IMR-90 (cell line): ENCODE data around the gene SGK1. TPM values are rescaled to one million over a fixed set of nuclear protein-coding genes. Genes with fewer than 3 reads are reported as not detected.

Source experiments
- ATAC-seq: fragments of 200-7000 bp; cut with Tn5 transposase; 2 replicates; pipeline ENCODE4 v1.9.1; 2020; ENCODE audit warnings: low read depth, mild to moderate bottlenecking, moderate library complexity
- BruUV-seq: library from RNA; stranded (reverse); fragments of 400-500 nt; replicated peaks from 2 replicates; lab custom pipeline; 2021; lab: Mats Ljungman, UMichigan
- CTCF ChIA-PET: fragments of 300-600 bp; formaldehyde crosslinking; extraction: SDS; loops from one replicate; lab custom pipeline; 2021; ENCODE audit warnings: antibody characterized with exemption; lab: Yijun Ruan, JAX
- POLR2A ChIA-PET: fragments of 300-600 bp; sonication (Branson Sonifier 250); formaldehyde crosslinking; loops from one replicate; lab custom pipeline; 2022; ENCODE audit warnings: antibody characterized with exemption; ENCODE audit not compliant: unreplicated experiment; lab: Charles Lee
- DNase-seq: peaks from one replicate; pipeline ENCODE4 v3.0.0; 2013
- H2AFZ ChIP-seq: replicated peaks from 2 replicates; pipeline ENCODE3; 2013; ENCODE audit warnings: low read length, mild to moderate bottlenecking; ENCODE audit not compliant: poor library complexity
- H2AK5ac ChIP-seq: 2 replicates; pipeline ENCODE4 v1.6.1; 2013; ENCODE audit warnings: low read depth, low read length, inconsistent platforms
- H2AK9ac ChIP-seq: replicated peaks from 2 replicates; pipeline ENCODE3; 2013; ENCODE audit warnings: mild to moderate bottlenecking, low read depth, low read length, moderate library complexity; ENCODE audit not compliant: poor library complexity
- H2BK120ac ChIP-seq: 2 replicates; pipeline ENCODE4 v1.6.1; 2013; ENCODE audit warnings: low read depth, low read length, inconsistent platforms
- H2BK15ac ChIP-seq: 3 replicates; pipeline ENCODE4 v1.6.1; 2013; ENCODE audit warnings: low read depth, low read length, inconsistent platforms
- H2BK20ac ChIP-seq: 2 replicates; pipeline ENCODE4 v1.6.1; 2013; ENCODE audit warnings: low read depth, mild to moderate bottlenecking, inconsistent platforms, low read length, moderate library complexity
- H2BK5ac ChIP-seq: 2 replicates; pipeline ENCODE4 v1.6.1; 2013; ENCODE audit warnings: mild to moderate bottlenecking, low read depth, low read length, inconsistent platforms; ENCODE audit not compliant: poor library complexity, severe bottlenecking
- H3K14ac ChIP-seq: replicated peaks from 2 replicates; pipeline ENCODE4 v1.6.1; 2013; ENCODE audit warnings: low read depth, low read length, inconsistent platforms
- H3K18ac ChIP-seq: 2 replicates; pipeline ENCODE4 v1.6.1; 2013; ENCODE audit warnings: low read depth, low read length, control low read depth
- H3K23ac ChIP-seq: 2 replicates; pipeline ENCODE4 v1.6.1; 2013; ENCODE audit warnings: low read depth, low read length, inconsistent platforms
- H3K27ac ChIP-seq: 2 replicates; pipeline ENCODE4 v1.5.1; 2013; ENCODE audit warnings: mild to moderate bottlenecking, control low read depth, low read length; ENCODE audit not compliant: insufficient read depth
- H3K27me3 ChIP-seq: 2 replicates; pipeline ENCODE4 v1.6.1; 2013; ENCODE audit warnings: low read length; ENCODE audit not compliant: control insufficient read depth, insufficient read depth
- H3K36me3 ChIP-seq: 2 replicates; pipeline ENCODE4 v1.6.1; 2013; ENCODE audit warnings: low read length, mixed read lengths; ENCODE audit not compliant: control insufficient read depth, insufficient read depth
- H3K4ac ChIP-seq: 2 replicates; pipeline ENCODE4 v1.6.1; 2013; ENCODE audit warnings: low read depth, low read length, inconsistent platforms
- H3K4me1 ChIP-seq: 2 replicates; pipeline ENCODE4 v1.6.1; 2013; ENCODE audit warnings: low read length, mixed read lengths; ENCODE audit not compliant: control insufficient read depth, insufficient read depth
- H3K4me2 ChIP-seq: 2 replicates; pipeline ENCODE4 v1.6.1; 2013; ENCODE audit warnings: low read depth, mild to moderate bottlenecking, control low read depth, low read length, moderate library complexity
- H3K4me3 ChIP-seq: 2 replicates; pipeline ENCODE4 v1.5.1; 2013; ENCODE audit warnings: low read depth, mild to moderate bottlenecking, control low read depth, low read length, moderate library complexity; ENCODE audit not compliant: insufficient read depth
- H3K56ac ChIP-seq: 2 replicates; pipeline ENCODE4 v1.6.1; 2013; ENCODE audit warnings: low read length, inconsistent platforms; ENCODE audit not compliant: insufficient read depth; ENCODE audit errors: extremely low read depth
- H3K79me1 ChIP-seq, 2 experiments: 2 replicates each; pipeline ENCODE4 v1.6.1; 2013; ENCODE audit warnings: low read length in 2 of 2, inconsistent platforms in 1 of 2, low read depth in 1 of 2
- H3K9ac ChIP-seq: 2 replicates; pipeline ENCODE4 v1.6.1; 2013; ENCODE audit warnings: low read depth, low read length, control low read depth
- H3K9me1 ChIP-seq: 2 replicates; pipeline ENCODE4 v1.6.1; 2013; ENCODE audit warnings: low read length, inconsistent platforms; ENCODE audit not compliant: insufficient read depth
- H3K9me3 ChIP-seq: 2 replicates; pipeline ENCODE4 v1.6.1; 2013; ENCODE audit warnings: low read length; ENCODE audit not compliant: control insufficient read depth, insufficient read depth
- H4K20me1 ChIP-seq: 2 replicates; pipeline ENCODE4 v1.6.1; 2013; ENCODE audit warnings: low read length, inconsistent platforms; ENCODE audit not compliant: insufficient read depth
- H4K5ac ChIP-seq: 2 replicates; pipeline ENCODE4 v1.6.1; 2013; ENCODE audit warnings: mild to moderate bottlenecking, low read depth, low read length, control low read depth
- H4K8ac ChIP-seq, 2 experiments: 2 replicates each; pipeline ENCODE4 v1.6.1; 2013; ENCODE audit warnings: low read depth in 2 of 2, low read length in 2 of 2, control low read depth in 1 of 2, inconsistent platforms in 1 of 2
- H4K91ac ChIP-seq: 2 replicates; pipeline ENCODE4 v1.6.1; 2013; ENCODE audit warnings: low read depth, low read length, inconsistent platforms; ENCODE audit not compliant: insufficient read depth
- BHLHE40 ChIP-seq: fragments of 150-350 bp; IDR thresholded peaks from 2 replicates; pipeline ENCODE4 v1.6.1; 2016; ENCODE audit warnings: mild to moderate bottlenecking, low read depth, low read length
- CEBPB ChIP-seq: IDR thresholded peaks from 2 replicates; pipeline ENCODE4 v1.6.1; 2012; ENCODE audit warnings: low read depth, low read length, improper control_type of control experiment
- FOS ChIP-seq: fragments of 150-350 bp; IDR thresholded peaks from 2 replicates; pipeline ENCODE4 v1.6.1; 2016; ENCODE audit warnings: low read depth, low read length
- MAFK ChIP-seq: IDR thresholded peaks from 2 replicates; pipeline ENCODE4 v1.6.1; 2012; ENCODE audit warnings: low read depth, low read length, improper control_type of control experiment
- POLR2A ChIP-seq: IDR thresholded peaks from 2 replicates; pipeline ENCODE4 v1.6.1; 2012; ENCODE audit warnings: mild to moderate bottlenecking, low read depth, low read length
- RAD21 ChIP-seq: IDR thresholded peaks from 2 replicates; pipeline ENCODE4 v1.6.1; 2012; ENCODE audit warnings: low read length, improper control_type of control experiment
- RCOR1 ChIP-seq: IDR thresholded peaks from 2 replicates; pipeline ENCODE4 v1.6.1; 2012; ENCODE audit warnings: mild to moderate bottlenecking, low read length, improper control_type of control experiment; ENCODE audit not compliant: insufficient replicate concordance
- RFX5 ChIP-seq: IDR thresholded peaks from 2 replicates; pipeline ENCODE4 v1.8.0; 2012; ENCODE audit warnings: low read depth, mild to moderate bottlenecking, low read length, moderate library complexity
- dilution Hi-C: fragments of 300-500 bp; cut with HindIII; formaldehyde crosslinking; loops from one replicate; pipeline ENCODE4 v1.14.3; 2018; ENCODE audit warnings: low sequenced_read_pairs; ENCODE audit not compliant: unreplicated experiment
- in situ Hi-C: fragments of 300-500 bp; cut with MboI; formaldehyde crosslinking; loops from 3 replicates; pipeline ENCODE4 v1.14.3; 2019; ENCODE audit warnings: low sequenced_read_pairs, inconsistent platforms, mixed read lengths
- intact Hi-C: fragments of 100-400 bp; cut with micrococcal nuclease; formaldehyde crosslinking; loops from 2 replicates; pipeline ENCODE4 v1.10.0; 2022
- polyA plus RNA-seq, 3 experiments: library from polyadenylated mRNA; depleted of rRNA; stranded (reverse); fragments of >200 nt; gene quantifications; 2 replicates each; pipeline ENCODE4 v1.2.3, GENCODE V29; 2012; ENCODE audit warnings: low replicate concordance in 1 of 3
- total RNA-seq: library from RNA; depleted of rRNA; stranded (reverse); fragments of >200 nt; gene quantifications from 2 replicates; pipeline ENCODE4 v1.2.3, GENCODE V29; 2012
- TF ChIP-seq, protein P1 (sequence below): conservative IDR thresholded peaks from 2 replicates; pipeline ENCODE4 v1.5.1; 2012; ENCODE audit warnings: mild to moderate bottlenecking, low read depth, low read length, improper control_type of control experiment

Gene SGK1
- total and polyA plus RNA-seq, 2 of the 4 experiments (the other 2 are of a cell fraction), result 121 to 255 TPM

DNA sequence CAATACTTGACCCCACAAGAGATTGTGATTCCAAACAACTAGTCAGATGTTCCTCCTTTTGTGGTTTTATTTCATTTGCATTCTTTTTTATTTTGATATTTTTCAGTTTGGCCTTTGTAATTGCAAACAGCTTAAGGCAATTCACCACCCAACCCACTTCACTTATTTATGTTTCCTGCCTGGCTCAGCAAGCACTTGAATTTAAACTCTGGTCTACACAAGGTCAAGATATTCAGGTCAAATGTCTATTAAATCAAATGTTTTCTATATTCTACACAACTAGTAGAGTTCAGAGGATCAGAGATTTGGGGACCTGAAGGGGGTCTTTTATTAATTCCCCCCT is 100.1 kb downstream of the SGK1 start:
- Histone ChIP-seq H3K18ac (no peak overlapping the region; the same call in 1 of the 2 replicates), H3K9me1 (peaks cover 8% of the 10 kb centered on the region; the same call in 1 of the 2 replicates), H3K79me1 (no peaks in the 10 kb centered on the region), H3K9ac (no peak overlapping the region), H4K20me1 (no peaks in the 10 kb centered on the region), H3K23ac (no peak overlapping the region), H2BK5ac (peak overlapping the region; percentile 71), H4K5ac (no peak overlapping the region), H2AK9ac (no peak overlapping the region), H3K4me1 (peaks cover 10% of the 10 kb centered on the region; the same call in 1 of the 2 replicates), H2BK20ac (no peak overlapping the region), H3K27me3 (no peaks in the 10 kb centered on the region), H3K4ac (no peak overlapping the region), H3K9me3 (no peaks in the 10 kb centered on the region), H3K36me3 (no peaks in the 10 kb centered on the region), H2AFZ (no peak overlapping the region), H4K91ac (no peak overlapping the region), H2BK120ac (no peak overlapping the region), H4K8ac (no peak overlapping the region; a peak in 1 of 4 replicates), H3K4me3 (no peak overlapping the region), H2BK15ac (no peak overlapping the region), H3K14ac (no peak overlapping the region), H2AK5ac (no peak overlapping the region), H3K27ac (no peak overlapping the region), H3K4me2 (no peak overlapping the region), H3K56ac (no peak overlapping the region)
- ATAC-seq (no peak), DNase-seq (no peak)
- CTCF ChIA-PET, result no interaction called here
- in situ Hi-C loops, result no loop called here
- TF ChIP-seq MAFK (no peak), RAD21 (no peak), FOS (no peak), BHLHE40 (no peak), CEBPB (no peak), POLR2A (no peak), RCOR1 (no peak), RFX5 (no peak)
- TF ChIP-seq, protein P1, sequence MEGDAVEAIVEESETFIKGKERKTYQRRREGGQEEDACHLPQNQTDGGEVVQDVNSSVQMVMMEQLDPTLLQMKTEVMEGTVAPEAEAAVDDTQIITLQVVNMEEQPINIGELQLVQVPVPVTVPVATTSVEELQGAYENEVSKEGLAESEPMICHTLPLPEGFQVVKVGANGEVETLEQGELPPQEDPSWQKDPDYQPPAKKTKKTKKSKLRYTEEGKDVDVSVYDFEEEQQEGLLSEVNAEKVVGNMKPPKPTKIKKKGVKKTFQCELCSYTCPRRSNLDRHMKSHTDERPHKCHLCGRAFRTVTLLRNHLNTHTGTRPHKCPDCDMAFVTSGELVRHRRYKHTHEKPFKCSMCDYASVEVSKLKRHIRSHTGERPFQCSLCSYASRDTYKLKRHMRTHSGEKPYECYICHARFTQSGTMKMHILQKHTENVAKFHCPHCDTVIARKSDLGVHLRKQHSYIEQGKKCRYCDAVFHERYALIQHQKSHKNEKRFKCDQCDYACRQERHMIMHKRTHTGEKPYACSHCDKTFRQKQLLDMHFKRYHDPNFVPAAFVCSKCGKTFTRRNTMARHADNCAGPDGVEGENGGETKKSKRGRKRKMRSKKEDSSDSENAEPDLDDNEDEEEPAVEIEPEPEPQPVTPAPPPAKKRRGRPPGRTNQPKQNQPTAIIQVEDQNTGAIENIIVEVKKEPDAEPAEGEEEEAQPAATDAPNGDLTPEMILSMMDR, result no peak
- intact Hi-C loops, result no loop called here
- dilution Hi-C loops, result no loop called here
- no TSS peak for BruUV-seq
- POLR2A ChIA-PET, result no interaction called here
